ENCODE measurements around the gene SRPK2.

DNA sequence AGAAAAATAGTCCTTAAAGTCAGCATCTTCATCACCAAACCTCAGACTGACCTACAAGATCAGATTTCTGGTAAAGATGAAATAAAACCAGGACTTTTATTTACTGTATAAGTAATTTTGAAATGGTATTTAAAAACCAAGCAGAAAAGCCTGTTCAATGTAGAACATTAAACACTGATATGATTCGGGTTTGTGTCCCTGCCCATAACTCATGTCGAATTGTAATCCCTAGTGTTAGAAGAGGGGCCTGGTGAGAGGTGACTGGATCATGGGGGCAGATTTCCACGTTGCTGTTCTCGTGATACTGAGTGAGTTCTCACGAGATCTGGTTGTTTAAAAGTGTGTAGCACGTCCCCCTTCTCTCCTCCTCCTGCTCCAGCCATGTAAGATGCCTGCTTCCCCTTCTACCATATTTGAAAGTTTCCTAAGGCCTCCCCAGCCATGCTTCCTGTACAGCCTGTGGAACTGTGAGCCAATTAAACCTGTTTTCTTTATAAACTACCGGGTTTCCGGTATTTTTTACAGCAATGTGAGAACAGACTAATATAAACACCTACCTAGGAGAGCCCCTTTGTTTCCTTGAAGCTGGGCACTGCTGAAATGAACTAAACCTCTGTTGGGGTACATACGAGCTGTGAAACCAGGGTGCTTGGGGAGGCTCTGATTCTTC lies 254.6 kb downstream of the SRPK2 start:
- TF ChIP-seq POLR2A (IDR thresholded peaks at IDR 0.05) (no peak), CTCF (IDR thresholded peaks at IDR 0.05) (no peak)
